SU-DHL-6 (cell line): Measurements from ENCODE around the gene IL4R.

Experiments
- EZH2phosphoT487 ChIP-seq: fragments of 200-600 bp; sonication (generic), shearing (Covaris generic); conservative IDR thresholded peaks from 2 replicates; pipeline ENCODE4 v1.6.1; 2018; ENCODE audit warnings: mild to moderate bottlenecking, antibody characterized with exemption, low read length, moderate library complexity, mixed read lengths
- TF ChIP-seq, protein P1 (sequence below): fragments of 200-600 bp; sonication (generic); IDR thresholded peaks from one replicate; pipeline ENCODE4 v1.5.1; 2017; ENCODE audit warnings: antibody characterized with exemption, mild to moderate bottlenecking, low read length, moderate library complexity; ENCODE audit not compliant: insufficient read depth, poor library complexity, severe bottlenecking

DNA sequence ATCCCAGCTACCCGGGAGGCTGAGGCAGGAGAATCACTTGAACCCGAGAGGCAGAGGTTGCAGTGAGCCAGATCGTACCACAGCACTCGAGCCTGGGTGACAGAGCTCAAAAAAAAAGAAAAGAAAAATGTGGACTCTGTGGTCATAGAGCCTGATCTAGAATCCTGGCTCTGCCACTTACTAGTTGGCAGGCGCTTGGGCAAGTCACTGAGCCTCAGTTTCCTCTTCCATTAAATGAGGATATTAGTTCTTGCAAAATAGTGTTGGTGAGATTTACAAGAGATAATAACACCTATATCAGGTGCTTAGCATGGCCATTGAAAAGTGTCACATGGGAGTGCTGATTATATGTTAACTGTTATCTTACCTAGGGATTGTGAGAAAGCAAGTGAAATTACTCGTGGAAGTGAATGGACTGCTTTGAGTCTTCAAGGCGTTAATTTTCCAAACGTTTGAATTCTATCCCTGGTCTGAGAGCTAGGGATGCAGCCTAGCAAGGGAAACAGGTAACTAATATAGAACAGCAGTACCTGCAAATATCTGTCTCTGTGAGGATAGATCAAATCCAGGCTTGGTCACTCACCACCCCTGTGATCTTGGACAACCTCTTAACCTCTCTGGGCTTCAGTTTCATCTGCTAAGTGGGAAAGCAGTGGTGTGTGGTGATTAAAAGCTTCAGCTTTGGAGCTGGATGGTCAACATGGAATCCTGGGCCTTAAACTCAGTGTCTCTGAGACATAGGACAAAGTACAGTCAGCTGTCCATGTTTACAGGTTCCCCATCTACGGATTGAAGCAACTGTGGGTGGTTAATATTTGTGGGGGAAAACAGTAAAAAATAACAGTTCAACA lies 44.2 kb upstream of the IL4R start:
- TF ChIP-seq, protein P1, sequence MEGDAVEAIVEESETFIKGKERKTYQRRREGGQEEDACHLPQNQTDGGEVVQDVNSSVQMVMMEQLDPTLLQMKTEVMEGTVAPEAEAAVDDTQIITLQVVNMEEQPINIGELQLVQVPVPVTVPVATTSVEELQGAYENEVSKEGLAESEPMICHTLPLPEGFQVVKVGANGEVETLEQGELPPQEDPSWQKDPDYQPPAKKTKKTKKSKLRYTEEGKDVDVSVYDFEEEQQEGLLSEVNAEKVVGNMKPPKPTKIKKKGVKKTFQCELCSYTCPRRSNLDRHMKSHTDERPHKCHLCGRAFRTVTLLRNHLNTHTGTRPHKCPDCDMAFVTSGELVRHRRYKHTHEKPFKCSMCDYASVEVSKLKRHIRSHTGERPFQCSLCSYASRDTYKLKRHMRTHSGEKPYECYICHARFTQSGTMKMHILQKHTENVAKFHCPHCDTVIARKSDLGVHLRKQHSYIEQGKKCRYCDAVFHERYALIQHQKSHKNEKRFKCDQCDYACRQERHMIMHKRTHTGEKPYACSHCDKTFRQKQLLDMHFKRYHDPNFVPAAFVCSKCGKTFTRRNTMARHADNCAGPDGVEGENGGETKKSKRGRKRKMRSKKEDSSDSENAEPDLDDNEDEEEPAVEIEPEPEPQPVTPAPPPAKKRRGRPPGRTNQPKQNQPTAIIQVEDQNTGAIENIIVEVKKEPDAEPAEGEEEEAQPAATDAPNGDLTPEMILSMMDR = no peak
- no peak for TF ChIP-seq EZH2phosphoT487
